ENCODE results near the gene CDH11. TPM values are rescaled to one million over a fixed set of nuclear protein-coding genes. Genes with fewer than 3 reads are reported as not detected.

CDH11 gene
- total RNA-seq, 3 donors from 2014 or later: 6.4 to 24.7 (median 12.6) TPM

DNA sequence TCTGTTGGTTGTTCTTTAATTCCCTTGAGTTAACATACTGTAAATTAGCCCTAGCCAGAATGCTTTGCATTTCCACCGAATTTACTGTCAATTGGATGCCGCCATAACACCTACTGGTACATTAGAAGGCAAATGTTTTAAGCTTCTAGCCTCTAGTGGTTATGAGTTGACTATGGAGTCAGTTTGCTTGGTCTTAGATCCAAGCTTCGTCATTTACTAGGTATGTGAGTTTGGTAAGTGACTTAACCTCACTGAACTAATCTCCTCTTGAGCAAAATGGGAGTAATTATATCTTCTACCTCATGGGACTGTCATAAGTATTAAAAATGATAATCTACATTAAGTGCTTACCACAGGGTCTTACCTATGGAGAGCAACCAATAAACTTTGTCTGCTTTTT lies 20.4 kb upstream of the CDH11 start:
- intact Hi-C loops (cut with DNase I, micrococcal nuclease): no loop called here
- Histone ChIP-seq H3K36me3 (ENCODE audit: low read depth) (no peaks in the 10 kb centered on the region), H3K9me3 (no peaks in the 10 kb centered on the region), H3K4me1 (ENCODE audit: low read depth) (no peaks in the 10 kb centered on the region), H3K4me3 (no peak overlapping the region)
- no peak for DNase-seq
- ATAC-seq: no peak
- TF ChIP-seq CTCF (IDR thresholded peaks at IDR 0.05): no peak

- H3K4me3 ChIP-seq: no peak overlapping the region
- no peak for TF ChIP-seq CTCF (IDR thresholded peaks at IDR 0.05)
- ATAC-seq: no peak
- no peak for DNase-seq
- no peaks in the 10 kb centered on the region for H3K4me1 ChIP-seq (ENCODE audit: low read depth)
- H3K9me3 ChIP-seq: no peaks in the 10 kb centered on the region
- intact Hi-C loops (cut with DNase I, micrococcal nuclease): no loop called here
- no peaks in the 10 kb centered on the region for H3K36me3 ChIP-seq (ENCODE audit: low read depth)
These were observed 14.8 kb upstream of the CDH11 start for GRCh38 chr16:65136681-65137080.

DNA sequence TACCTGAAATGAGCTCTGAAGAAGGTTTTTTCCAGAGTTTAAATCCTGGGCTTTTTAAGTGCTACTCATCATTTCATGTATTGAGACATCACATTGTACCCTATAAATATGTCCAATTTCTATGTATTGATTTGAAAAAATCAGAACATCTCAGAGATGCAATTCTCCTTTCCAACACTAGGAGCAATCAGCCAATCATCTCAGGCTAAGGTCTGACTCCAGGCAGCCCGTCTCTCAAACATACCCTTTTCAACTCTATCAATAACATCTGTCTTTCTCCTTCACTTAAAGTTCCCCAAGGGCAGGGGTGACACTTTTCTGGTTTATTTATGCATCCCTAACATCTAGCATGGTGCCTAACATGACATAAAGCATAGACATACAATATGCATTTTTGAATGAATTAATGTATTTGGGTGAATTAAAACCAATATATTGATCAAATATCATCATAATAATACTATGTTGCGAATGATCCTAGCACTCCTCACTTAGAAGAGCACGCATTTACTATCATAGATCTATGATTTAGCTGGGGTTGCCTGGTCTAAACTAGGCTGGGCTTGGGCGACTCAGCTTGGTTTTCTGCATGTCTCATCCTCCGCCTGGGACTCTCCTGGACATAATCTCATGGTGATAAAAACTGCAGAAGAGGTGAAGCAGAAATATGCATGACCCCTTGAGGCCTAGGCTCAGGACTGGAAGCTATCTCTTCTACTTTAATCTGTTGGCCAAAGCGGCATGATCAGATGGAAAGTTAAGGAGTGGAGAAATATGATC lies 5.2 kb upstream of the CDH11 start:
- H3K4me3 ChIP-seq: no peak overlapping the region
- DNase-seq (no peak), ATAC-seq (no peak)
- intact Hi-C loops (cut with DNase I, micrococcal nuclease): no loop called here
- H3K4me1 ChIP-seq (ENCODE audit: low read depth): peaks cover 11% of the 10 kb centered on the region
- H3K9me3 ChIP-seq: no peaks in the 10 kb centered on the region
- no peak for TF ChIP-seq CTCF (IDR thresholded peaks at IDR 0.05)
- no peaks in the 10 kb centered on the region for H3K36me3 ChIP-seq (ENCODE audit: low read depth)

DNA sequence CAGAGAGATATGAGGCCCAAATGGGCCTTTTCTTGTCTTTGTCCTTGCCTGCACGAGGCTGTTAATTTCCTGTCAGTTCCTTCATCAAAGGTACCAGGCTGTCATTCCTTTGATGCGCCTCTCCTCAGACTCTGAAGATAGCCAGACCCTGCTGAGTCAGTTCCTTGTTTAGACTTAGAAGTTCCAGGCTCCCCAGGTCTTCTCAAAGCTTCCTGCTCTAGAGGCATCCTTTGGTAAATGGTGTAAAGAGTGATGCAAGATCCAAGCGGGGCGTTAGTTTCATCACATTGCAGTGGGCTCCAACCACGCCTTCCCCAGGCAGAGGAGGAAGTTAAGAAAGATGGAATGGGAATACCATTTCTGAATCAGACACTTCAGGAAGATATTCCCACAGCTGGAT lies 4.0 kb upstream of the CDH11 start:
- DNase-seq: no peak
- ATAC-seq: peak; percentile 30
- intact Hi-C loops (cut with DNase I, micrococcal nuclease): no loop called here
- TF ChIP-seq CTCF (IDR thresholded peaks at IDR 0.05): no peak
- no peak overlapping the region for H3K4me3 ChIP-seq
- H3K36me3 ChIP-seq (ENCODE audit: low read depth): no peaks in the 10 kb centered on the region
- H3K9me3 ChIP-seq: no peaks in the 10 kb centered on the region
- peaks cover 15% of the 10 kb centered on the region for H3K4me1 ChIP-seq (ENCODE audit: low read depth)

DNA sequence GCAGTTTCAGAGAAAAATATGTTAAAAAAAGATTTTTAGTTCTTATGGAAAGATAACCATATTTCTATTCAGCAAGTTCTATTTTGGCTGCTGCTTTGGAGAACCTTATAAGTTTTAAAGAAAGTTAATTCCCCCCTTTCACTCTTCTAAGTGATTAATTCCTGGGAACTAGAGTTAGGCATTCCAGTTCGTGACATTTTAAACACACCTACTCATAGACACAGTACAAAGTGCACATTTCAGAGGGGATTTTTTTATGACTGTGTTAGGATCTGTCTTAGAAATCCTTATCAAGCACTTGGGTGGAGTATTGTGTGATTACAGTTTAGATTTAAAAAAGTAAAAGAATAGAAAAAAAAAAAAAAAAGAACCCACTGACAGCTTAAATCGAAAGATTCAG lies 3.5 kb upstream of the CDH11 start:
- TF ChIP-seq CTCF (IDR thresholded peaks at IDR 0.05): no peak
- ATAC-seq (peak; percentile 68), DNase-seq (no peak)
- no peak overlapping the region for H3K4me3 ChIP-seq
- H3K4me1 ChIP-seq (ENCODE audit: low read depth): peaks cover 16% of the 10 kb centered on the region
- H3K36me3 ChIP-seq (ENCODE audit: low read depth): no peaks in the 10 kb centered on the region
- no peaks in the 10 kb centered on the region for H3K9me3 ChIP-seq
- intact Hi-C loops (cut with DNase I, micrococcal nuclease): no loop called here

Measured in mucosa of descending colon (tissue), 3 donors.